Urinary bladder (tissue), 4 donors: ENCODE measurements around the gene MYO10. TPM values are rescaled to one million over a fixed set of nuclear protein-coding genes. Genes with fewer than 3 reads are reported as not detected.

Experiments
- DNase-seq: peaks from one replicate; pipeline ENCODE4 v3.0.0-alpha.2; 2015; ENCODE audit errors: extremely low spot score
- H3K27ac ChIP-seq: one replicate; pipeline ENCODE4 v1.5.1; 2013; ENCODE audit warnings: low read depth, mild to moderate bottlenecking, moderate library complexity
- H3K36me3 ChIP-seq: one replicate; pipeline ENCODE4 v1.6.1; 2013; ENCODE audit warnings: mild to moderate bottlenecking, moderate library complexity; ENCODE audit not compliant: insufficient read depth
- H3K4me1 ChIP-seq: one replicate; pipeline ENCODE4 v1.6.1; 2013; ENCODE audit warnings: mild to moderate bottlenecking, moderate library complexity; ENCODE audit not compliant: insufficient read depth
- H3K4me3 ChIP-seq: one replicate; pipeline ENCODE4 v1.5.1; 2013; ENCODE audit warnings: low read depth, low read length
- WGBS: extraction: QIAGEN DNeasy Blood & Tissue Kit; methylation state at CpG from one replicate; pipeline ENCODE4 v1.1.7; 2013; 5-methylcytosine and 5-hydroxymethylcytosine counted together
- polyA plus RNA-seq: library from polyadenylated mRNA; stranded (reverse); fragments of 200-250 nt; gene quantifications from one replicate; pipeline ENCODE4 v1.2.3, GENCODE V29; 2013
- total RNA-seq: library from RNA; depleted of rRNA; stranded (reverse); fragments of >200 nt; gene quantifications from one replicate; pipeline ENCODE4 v1.2.3, GENCODE V29; 2014
- donor health status: healthy with polysubstance abuse.
- donor health status: healthy.

Gene MYO10
- total and polyA plus RNA-seq, 2 donors, result 4.3 to 21.3 TPM

DNA sequence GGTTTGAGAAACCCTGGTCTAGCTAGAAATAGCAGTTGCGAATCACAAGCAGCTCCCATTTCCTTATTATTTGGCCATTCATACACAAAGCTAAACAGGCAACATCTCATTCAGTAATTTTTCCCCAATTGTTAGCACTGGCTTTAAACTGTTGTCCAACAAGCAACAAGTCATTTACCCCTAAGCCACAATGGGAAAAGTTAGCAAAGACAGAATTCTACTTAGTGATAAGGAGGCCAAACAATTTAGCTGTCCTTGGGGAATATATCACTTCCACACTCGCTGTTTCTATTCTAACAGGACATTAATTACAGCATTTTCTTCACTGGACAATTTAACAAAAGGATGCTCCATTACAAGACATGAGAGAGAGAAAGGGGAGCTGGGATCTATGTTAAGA lies 2.8 kb downstream of the MYO10 start:
- no peak overlapping the region for H3K4me3 ChIP-seq
- H3K27ac ChIP-seq, result no peak overlapping the region
- no peaks in the 10 kb centered on the region for H3K4me1 ChIP-seq
- no peak for DNase-seq
- H3K36me3 ChIP-seq, result no peaks in the 10 kb centered on the region
- WGBS, result 84% methylated on average over 2 of the region's 2 CpGs

DNA sequence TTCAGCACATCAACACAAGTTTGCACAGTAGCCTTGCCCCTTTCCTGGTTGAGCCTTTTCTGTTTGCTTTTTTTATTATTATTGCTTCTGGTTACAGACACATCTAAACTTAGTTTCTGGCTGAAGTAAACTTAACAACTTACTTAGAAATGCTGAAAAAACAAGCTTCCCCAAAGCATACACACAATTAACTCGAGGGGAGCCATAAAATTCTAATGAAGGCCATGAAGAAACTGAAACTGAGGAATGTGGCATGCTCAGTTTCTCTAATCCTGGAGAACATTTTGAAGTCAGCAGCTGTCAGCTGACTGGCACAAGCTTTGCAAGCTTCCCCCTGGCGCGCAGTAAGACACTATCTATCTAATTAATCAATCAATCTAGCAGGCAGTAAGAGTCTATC lies 3.7 kb downstream of the MYO10 start:
- DNase-seq, result no peak
- WGBS, result 62% methylated on average over 3 of the region's 3 CpGs
- no peak overlapping the region for H3K27ac ChIP-seq

DNA sequence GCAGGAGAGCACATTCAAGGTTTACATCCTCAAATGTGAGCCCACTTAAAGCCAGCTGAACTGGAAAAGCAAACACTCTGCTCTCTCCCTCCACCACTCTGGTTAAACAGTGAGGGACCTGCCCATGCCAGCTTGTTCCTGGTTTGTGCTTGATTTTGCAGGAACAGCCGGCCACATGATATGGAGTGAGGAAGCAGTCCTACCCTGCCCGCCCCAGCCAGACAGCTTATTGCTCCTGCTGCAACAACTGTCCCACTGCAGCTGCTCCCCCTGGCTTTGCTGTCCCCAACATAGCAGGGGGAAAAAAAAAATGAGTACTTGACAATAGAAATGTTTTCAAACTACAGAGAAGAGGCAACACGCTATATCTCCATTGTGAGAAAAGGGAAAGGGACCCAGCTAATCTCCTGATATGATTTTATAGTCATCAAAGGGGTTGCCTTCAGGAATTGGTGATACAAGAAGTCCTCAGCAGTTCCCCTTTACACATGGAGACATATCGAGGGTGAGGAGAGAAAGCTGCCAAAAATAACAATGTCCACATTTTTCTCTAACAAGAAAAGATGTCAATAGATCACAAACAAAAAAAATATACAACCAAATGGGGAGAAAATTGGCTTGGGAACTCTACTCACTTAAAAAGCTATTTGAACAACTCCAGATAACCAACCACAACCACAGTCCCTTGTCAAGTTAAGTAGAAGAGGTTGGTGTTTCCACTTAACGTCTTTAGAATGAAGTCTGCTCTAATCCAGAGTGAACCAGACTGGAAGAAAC lies 4.6 kb downstream of the MYO10 start:
- Histone ChIP-seq H3K4me3 (no peak overlapping the region), H3K36me3 (no peaks in the 10 kb centered on the region), H3K4me1 (no peaks in the 10 kb centered on the region), H3K27ac (no peak overlapping the region)
- 77% methylated on average over 5 of the region's 5 CpGs for WGBS
- DNase-seq, result no peak

More for the DNA sequence above, 3.7 kb downstream of the MYO10 start:
- Histone ChIP-seq H3K4me3 (no peak overlapping the region), H3K4me1 (no peaks in the 10 kb centered on the region), H3K36me3 (no peaks in the 10 kb centered on the region)

DNA sequence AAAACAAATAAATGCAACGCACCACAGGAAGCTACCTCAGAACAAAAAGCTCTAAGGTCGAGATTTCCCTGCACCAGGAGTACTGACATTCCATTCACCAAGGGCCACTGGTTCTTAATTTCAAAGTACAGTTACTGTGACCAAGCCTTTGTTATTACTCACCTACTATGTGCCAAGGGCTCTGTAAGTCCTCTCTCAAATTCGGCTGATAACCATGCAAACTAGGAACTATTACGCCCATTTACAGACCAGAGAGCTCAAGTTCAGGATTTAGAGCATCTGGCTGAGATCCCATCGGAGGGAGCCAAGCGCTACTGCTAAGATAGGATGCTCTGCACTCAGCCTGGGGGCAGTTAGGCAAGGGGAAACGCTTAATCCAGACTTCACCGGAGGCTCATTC lies 5.6 kb downstream of the MYO10 start:
- no peak overlapping the region for H3K27ac ChIP-seq
- H3K36me3 ChIP-seq, result no peaks in the 10 kb centered on the region
- H3K4me1 ChIP-seq, result no peaks in the 10 kb centered on the region
- 59% methylated on average over 8 of the region's 8 CpGs for WGBS
- H3K4me3 ChIP-seq, result no peak overlapping the region
- no peak for DNase-seq

DNA sequence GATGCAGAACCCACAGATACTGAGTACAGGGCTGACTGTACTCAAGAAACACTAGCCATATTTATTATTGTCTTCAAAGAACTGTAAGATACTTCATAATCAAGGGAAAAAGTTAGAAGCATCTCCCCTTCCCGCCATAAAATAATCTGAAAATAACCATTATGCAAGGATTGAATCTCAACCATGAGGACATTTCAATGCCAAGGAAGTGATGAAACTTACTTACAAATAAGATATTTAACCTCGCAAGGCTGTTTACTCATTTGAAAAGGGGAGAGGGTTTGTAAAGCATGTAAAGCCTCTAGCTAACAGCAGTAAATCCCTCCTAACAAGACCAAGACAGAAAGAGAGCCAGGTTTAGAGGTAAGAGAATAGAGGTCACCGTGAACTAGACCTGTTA lies 6.3 kb downstream of the MYO10 start:
- no peak for DNase-seq
- no peak overlapping the region for H3K27ac ChIP-seq
- no peaks in the 10 kb centered on the region for H3K36me3 ChIP-seq
- no peak overlapping the region for H3K4me3 ChIP-seq
- no peaks in the 10 kb centered on the region for H3K4me1 ChIP-seq
- WGBS, result 77% methylated on average over 3 of the region's 3 CpGs

DNA sequence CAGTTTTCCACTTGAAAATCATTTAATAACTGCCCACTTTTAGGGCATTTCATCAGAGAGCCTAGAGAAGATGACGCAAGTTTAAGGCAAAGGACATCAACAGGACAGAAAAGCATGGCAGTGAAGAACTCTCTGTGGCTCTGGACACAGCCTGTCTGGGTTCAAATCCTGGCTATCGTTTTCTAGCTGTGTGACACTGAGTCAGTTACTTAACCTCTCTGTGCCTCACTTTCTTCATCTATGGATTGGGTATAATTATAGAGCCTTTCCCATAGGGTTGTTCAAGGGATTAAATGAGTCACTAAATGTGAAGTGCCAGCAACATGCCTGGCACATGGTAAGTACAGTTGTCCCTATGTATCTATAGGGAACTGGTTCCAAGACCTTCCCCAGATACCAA lies 6.7 kb downstream of the MYO10 start:
- Histone ChIP-seq H3K36me3 (no peaks in the 10 kb centered on the region), H3K27ac (no peak overlapping the region), H3K4me3 (no peak overlapping the region), H3K4me1 (no peaks in the 10 kb centered on the region)
- WGBS, result 91% methylated on average over 2 of the region's 2 CpGs
- DNase-seq, result no peak

DNA sequence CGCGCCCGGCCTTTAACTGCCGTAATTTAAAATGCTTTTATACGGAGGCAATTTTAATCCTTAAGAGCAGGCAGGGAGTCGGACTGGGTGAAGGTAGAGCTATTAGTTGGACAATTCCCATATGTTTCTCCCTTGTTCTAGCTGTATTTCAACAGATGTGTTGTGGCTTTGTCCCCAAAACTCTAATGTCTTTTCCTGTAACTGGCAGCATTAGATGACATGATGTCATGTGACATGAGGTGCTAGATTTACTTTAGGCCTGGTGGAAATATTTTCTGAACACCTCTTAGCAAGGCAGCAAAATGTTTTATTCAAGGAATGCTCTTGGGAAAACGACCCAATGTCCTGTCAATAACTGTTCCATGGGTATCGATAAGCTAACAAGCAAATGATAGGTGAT lies 8.5 kb downstream of the MYO10 start:
- Histone ChIP-seq H3K4me1 (no peaks in the 10 kb centered on the region), H3K4me3 (no peak overlapping the region), H3K36me3 (no peaks in the 10 kb centered on the region), H3K27ac (no peak overlapping the region)
- WGBS, result 93% methylated on average over 8 of the region's 8 CpGs
- no peak for DNase-seq

DNA sequence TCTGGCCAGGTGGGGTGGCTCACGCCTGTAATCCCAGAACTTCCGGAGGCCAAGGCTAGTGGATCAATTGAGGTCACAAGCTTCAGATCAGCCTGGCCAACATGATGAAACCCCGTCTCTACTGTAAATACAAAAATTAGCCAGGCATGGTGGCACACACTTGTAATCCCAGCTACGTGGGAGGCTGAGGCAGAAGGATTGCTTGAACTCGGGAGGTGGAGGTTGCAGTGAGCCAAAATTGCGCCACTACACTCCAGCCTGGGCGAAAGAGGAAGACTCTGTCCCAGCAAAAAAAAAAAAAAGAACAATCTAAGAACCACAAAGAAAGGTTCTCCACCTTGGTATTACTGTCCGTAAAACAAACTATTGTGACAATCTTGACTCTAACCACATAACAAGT lies 9.7 kb downstream of the MYO10 start:
- 96% methylated on average over 8 of the region's 8 CpGs for WGBS
- DNase-seq, result no peak

DNA sequence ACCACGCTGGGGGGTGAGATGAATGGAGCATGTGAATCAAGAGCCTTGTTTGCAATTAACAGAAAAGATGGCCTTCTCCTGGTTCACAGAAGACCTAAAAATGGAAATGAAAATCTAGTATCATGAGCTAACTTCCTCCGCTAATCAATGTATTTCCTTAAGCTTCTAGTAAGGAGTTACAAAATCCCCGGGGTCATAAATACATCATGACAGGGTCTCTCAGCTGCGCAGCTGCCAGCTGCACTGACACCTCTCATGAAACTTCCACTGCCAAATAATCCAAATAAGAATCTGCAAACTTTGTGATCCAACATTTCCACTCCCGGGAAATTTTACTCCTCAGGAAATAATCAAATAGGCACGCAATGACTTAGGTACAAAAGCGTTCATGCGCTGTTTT lies 11.9 kb downstream of the MYO10 start:
- WGBS, result 79% methylated on average over 8 of the region's 8 CpGs
- no peak for DNase-seq

More for the DNA sequence above, 9.7 kb downstream of the MYO10 start:
- H3K4me1 ChIP-seq, result no peaks in the 10 kb centered on the region
- H3K4me3 ChIP-seq, result no peak overlapping the region
- no peaks in the 10 kb centered on the region for H3K36me3 ChIP-seq
- no peak overlapping the region for H3K27ac ChIP-seq

DNA sequence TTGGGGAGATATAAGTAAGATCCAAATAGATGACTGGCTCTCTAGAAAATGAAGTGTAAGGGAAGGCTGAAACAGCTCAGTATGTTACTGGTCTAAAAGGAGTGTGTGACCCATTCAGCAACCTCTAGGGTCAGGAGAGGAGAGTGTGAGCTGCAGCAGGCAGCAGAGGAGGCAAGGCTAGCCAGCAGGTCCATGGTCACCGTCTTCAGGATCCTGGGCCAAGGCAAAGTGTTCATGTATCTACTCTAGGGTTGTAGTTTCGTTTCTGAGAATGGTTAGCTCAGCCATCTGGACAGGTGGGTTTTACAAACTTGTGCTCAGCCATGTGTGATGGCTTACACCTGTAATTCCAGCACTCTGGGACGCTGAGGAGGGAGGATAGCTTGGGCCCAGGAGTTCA lies 13.7 kb downstream of the MYO10 start:
- Histone ChIP-seq H3K36me3 (no peaks in the 10 kb centered on the region), H3K4me3 (no peak overlapping the region), H3K27ac (no peak overlapping the region), H3K4me1 (no peaks in the 10 kb centered on the region)
- WGBS, result 86% methylated on average over 3 of the region's 3 CpGs
- no peak for DNase-seq

More for the DNA sequence above, 11.9 kb downstream of the MYO10 start:
- Histone ChIP-seq H3K27ac (no peak overlapping the region), H3K36me3 (no peaks in the 10 kb centered on the region), H3K4me1 (no peaks in the 10 kb centered on the region), H3K4me3 (no peak overlapping the region)

DNA sequence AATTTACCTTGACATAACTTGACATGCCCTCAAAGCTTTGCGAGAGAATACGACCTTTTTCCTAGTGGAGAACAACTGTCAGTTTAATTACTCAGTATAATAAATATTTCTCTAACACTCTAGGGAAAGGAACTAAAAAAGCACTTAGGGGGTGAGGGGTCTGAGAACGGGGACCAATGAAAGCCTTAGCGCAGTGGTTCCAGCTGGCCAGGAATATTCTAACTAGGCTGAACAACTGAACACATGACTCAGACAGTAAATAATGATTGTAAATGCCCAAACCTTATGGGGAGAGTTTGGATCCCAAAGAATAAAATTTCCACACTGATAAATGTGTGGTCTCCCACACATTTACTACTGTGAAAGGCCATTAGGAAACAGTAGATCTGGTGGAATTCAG lies 14.9 kb downstream of the MYO10 start:
- WGBS, result 86% methylated on average over 4 of the region's 4 CpGs
- Histone ChIP-seq H3K36me3 (no peaks in the 10 kb centered on the region), H3K4me1 (no peaks in the 10 kb centered on the region), H3K4me3 (no peak overlapping the region), H3K27ac (no peak overlapping the region)
- DNase-seq, result no peak

DNA sequence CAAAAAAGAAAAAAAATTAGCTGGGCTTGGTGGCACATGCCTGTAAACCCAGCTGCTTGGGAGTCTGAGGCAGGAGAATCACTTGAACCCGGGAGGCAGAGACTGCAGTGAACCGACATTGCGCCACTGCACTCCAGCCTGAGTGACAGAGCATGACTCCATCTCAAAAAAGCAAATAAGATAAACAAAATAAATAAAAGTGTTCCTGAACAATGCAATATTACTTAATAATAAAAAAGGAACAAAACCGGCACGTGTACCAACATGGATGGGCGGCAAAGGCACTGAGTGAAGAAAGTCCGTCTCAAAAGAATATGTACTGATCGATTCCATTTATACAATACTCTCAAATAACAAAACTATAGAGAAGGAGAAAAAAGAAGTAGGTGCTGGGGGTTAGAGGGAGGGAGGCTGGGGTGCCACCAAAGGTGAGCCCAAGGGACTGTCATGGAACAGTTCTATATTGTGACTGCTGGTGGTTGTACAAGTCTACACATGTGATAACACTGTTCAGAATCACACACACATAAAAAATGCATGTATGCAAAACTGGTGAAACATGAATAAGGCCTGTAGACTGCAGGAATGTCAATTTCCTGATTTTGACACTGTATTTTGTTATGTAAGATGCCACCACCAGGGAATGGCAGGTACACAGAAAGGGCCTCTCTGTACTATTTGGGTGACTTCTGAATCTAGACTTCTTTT lies 15.8 kb downstream of the MYO10 start:
- WGBS, result 97% methylated on average over 8 of the region's 8 CpGs
- no peak overlapping the region for H3K4me3 ChIP-seq
- no peak overlapping the region for H3K27ac ChIP-seq
- DNase-seq, result no peak
- H3K4me1 ChIP-seq, result no peaks in the 10 kb centered on the region
- H3K36me3 ChIP-seq, result no peaks in the 10 kb centered on the region

DNA sequence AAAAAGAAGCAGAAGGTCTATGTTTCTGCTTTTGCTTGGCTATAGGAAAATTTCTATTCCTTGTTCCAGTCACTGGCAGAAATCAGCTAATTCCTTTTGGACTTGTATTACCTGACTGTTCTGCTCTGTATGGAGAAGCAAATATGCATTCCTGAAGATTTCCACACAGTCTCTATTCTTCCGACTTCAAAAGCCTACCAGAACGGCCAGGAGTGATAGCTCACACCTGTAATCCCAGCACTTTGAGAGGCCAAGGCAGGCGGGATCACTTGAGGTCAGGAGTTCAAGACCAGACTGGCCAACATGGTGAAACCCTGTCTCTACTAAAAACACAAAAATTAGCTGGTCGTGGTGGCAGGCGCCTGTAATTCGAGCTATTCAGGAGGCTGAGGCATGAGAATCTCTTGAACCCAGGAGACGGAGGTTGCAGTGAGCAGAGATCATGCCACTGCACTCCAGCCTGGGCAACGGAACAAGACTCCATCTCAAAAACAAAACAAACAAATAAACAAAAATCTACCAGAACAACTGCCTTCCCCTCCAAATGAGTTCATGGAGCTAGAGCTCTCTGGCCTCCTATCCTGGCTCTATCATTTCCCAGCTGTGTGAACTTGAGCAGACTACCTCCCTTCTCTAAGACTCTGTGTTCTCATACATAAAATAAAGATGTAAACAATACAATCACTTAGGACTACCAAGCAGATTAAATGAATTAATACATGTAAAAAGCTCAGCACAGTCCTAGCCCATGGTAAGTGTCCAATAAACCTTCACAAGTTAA lies 17.0 kb downstream of the MYO10 start:
- DNase-seq, result no peak
- WGBS, result 90% methylated on average over 8 of the region's 8 CpGs
- no peaks in the 10 kb centered on the region for H3K4me1 ChIP-seq
- H3K4me3 ChIP-seq, result no peak overlapping the region
- H3K27ac ChIP-seq, result no peak overlapping the region
- no peaks in the 10 kb centered on the region for H3K36me3 ChIP-seq

DNA sequence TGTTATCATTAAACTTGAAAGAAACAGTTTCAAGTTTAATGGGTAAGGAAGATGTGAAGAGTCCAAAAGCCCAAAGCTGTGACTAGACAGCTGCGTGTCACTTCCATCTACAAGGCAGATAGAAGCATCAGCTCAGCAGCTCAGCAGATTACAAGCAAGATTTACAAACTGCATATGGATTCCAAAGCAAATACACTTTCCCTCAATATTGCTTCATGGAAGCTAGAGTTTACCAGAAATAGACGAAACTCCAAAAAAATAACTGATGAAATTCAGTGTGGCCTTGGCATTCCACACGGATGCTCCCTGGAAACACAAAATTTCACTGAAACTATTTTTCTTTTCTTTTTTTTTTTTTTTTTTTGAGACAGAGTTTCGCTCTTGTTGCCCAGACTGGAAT lies 17.9 kb downstream of the MYO10 start:
- no peaks in the 10 kb centered on the region for H3K4me1 ChIP-seq
- H3K36me3 ChIP-seq, result no peaks in the 10 kb centered on the region
- DNase-seq, result no peak
- H3K27ac ChIP-seq, result no peak overlapping the region
- H3K4me3 ChIP-seq, result no peak overlapping the region
- WGBS, result 89% methylated on average over 4 of the region's 4 CpGs
